ENCODE data around the gene STAT1.
"Not testable (repeated sequence)": the region's sequence is repeated elsewhere in the genome, so short reads cannot be mapped to it uniquely, and the experiment has no call there.

STAT1 gene

GRCh38 chr2:190996947-190997346, 17.0 kb downstream of the STAT1 start:
- H3K9me3 ChIP-seq (ENCODE audit: low read length) = no peaks in the 10 kb centered on the region
- H2AFZ ChIP-seq (ENCODE audit: low read depth, low read length) = no peak overlapping the region
- no peaks in the 10 kb centered on the region for H3K27me3 ChIP-seq (ENCODE audit: insufficient read depth, low read length)
- H3K4me3 ChIP-seq (ENCODE audit: low read length) = no peak overlapping the region
- H3K4me1 ChIP-seq (ENCODE audit: insufficient read depth, low read length) = no peaks in the 10 kb centered on the region
- peaks cover 89% of the 10 kb centered on the region for H3K36me3 ChIP-seq (ENCODE audit: insufficient read depth, low read length)

- no peaks in the 10 kb centered on the region for H3K27me3 ChIP-seq (ENCODE audit: insufficient read depth, low read length)
- H3K36me3 ChIP-seq (ENCODE audit: insufficient read depth, low read length) = peaks cover 86% of the 10 kb centered on the region
- no peak overlapping the region for H3K4me3 ChIP-seq (ENCODE audit: low read length)
These were observed 17.5 kb downstream of the STAT1 start for GRCh38 chr2:190996338-190996946.

GRCh38 chr2:190995315-190995714, 18.7 kb downstream of the STAT1 start:
- not testable (repeated sequence) for H3K27me3 ChIP-seq (ENCODE audit: insufficient read depth, low read length); H3K4me1 ChIP-seq (ENCODE audit: insufficient read depth, low read length); H3K9me3 ChIP-seq (ENCODE audit: low read length); H2AFZ ChIP-seq (ENCODE audit: low read depth, low read length); H3K4me3 ChIP-seq (ENCODE audit: low read length)
- peaks cover 88% of the 10 kb centered on the region for H3K36me3 ChIP-seq (ENCODE audit: insufficient read depth, low read length)

More at GRCh38 chr2:190996338-190996946, 17.5 kb downstream of the STAT1 start:
- Histone ChIP-seq H3K9me3 (ENCODE audit: low read length) (no peaks in the 10 kb centered on the region), H3K4me1 (ENCODE audit: insufficient read depth, low read length) (no peaks in the 10 kb centered on the region), H2AFZ (ENCODE audit: low read depth, low read length) (no peak overlapping the region)

- H2AFZ ChIP-seq (ENCODE audit: low read depth, low read length) = no peak overlapping the region
- H3K36me3 ChIP-seq (ENCODE audit: insufficient read depth, low read length) = peaks cover 87% of the 10 kb centered on the region
- no peaks in the 10 kb centered on the region for H3K4me1 ChIP-seq (ENCODE audit: insufficient read depth, low read length)
- H3K4me3 ChIP-seq (ENCODE audit: low read length) = no peak overlapping the region
- H3K9me3 ChIP-seq (ENCODE audit: low read length) = no peaks in the 10 kb centered on the region
- no peaks in the 10 kb centered on the region for H3K27me3 ChIP-seq (ENCODE audit: insufficient read depth, low read length)
These were observed 19.8 kb downstream of the STAT1 start for GRCh38 chr2:190994148-190994547.

GRCh38 chr2:190993292-190993643, 20.7 kb downstream of the STAT1 start:
- Histone ChIP-seq H2AFZ (ENCODE audit: low read depth, low read length) (no peak overlapping the region), H3K27me3 (ENCODE audit: insufficient read depth, low read length) (no peaks in the 10 kb centered on the region), H3K36me3 (ENCODE audit: insufficient read depth, low read length) (peaks cover 89% of the 10 kb centered on the region), H3K4me1 (ENCODE audit: insufficient read depth, low read length) (no peaks in the 10 kb centered on the region), H3K9me3 (ENCODE audit: low read length) (no peaks in the 10 kb centered on the region), H3K4me3 (ENCODE audit: low read length) (no peak overlapping the region)

GRCh38 chr2:190990132-190990531, 23.8 kb downstream of the STAT1 start:
- no peaks in the 10 kb centered on the region for H3K27me3 ChIP-seq (ENCODE audit: insufficient read depth, low read length)
- H3K9me3 ChIP-seq (ENCODE audit: low read length) = no peaks in the 10 kb centered on the region
- H3K4me1 ChIP-seq (ENCODE audit: insufficient read depth, low read length) = no peaks in the 10 kb centered on the region
- H3K4me3 ChIP-seq (ENCODE audit: low read length) = no peak overlapping the region
- peaks cover 83% of the 10 kb centered on the region for H3K36me3 ChIP-seq (ENCODE audit: insufficient read depth, low read length)
- no peak overlapping the region for H2AFZ ChIP-seq (ENCODE audit: low read depth, low read length)

- Histone ChIP-seq H3K4me3 (ENCODE audit: low read length) (no peak overlapping the region), H2AFZ (ENCODE audit: low read depth, low read length) (no peak overlapping the region), H3K36me3 (ENCODE audit: insufficient read depth, low read length) (peaks cover 86% of the 10 kb centered on the region), H3K4me1 (ENCODE audit: insufficient read depth, low read length) (no peaks in the 10 kb centered on the region), H3K9me3 (ENCODE audit: low read length) (no peaks in the 10 kb centered on the region), H3K27me3 (ENCODE audit: insufficient read depth, low read length) (no peaks in the 10 kb centered on the region)
These were observed 25.1 kb downstream of the STAT1 start for GRCh38 chr2:190988910-190989309.

- Histone ChIP-seq H2AFZ (ENCODE audit: low read depth, low read length) (no peak overlapping the region), H3K9me3 (ENCODE audit: low read length) (no peaks in the 10 kb centered on the region), H3K36me3 (ENCODE audit: insufficient read depth, low read length) (peaks cover 86% of the 10 kb centered on the region), H3K4me1 (ENCODE audit: insufficient read depth, low read length) (no peaks in the 10 kb centered on the region), H3K27me3 (ENCODE audit: insufficient read depth, low read length) (no peaks in the 10 kb centered on the region), H3K4me3 (ENCODE audit: low read length) (no peak overlapping the region)
These were observed 26.0 kb downstream of the STAT1 start for GRCh38 chr2:190987938-190988337.

GRCh38 chr2:190987116-190987515, 26.9 kb downstream of the STAT1 start:
- Histone ChIP-seq H3K4me1 (ENCODE audit: insufficient read depth, low read length) (no peaks in the 10 kb centered on the region), H3K9me3 (ENCODE audit: low read length) (no peaks in the 10 kb centered on the region), H3K27me3 (ENCODE audit: insufficient read depth, low read length) (no peaks in the 10 kb centered on the region), H2AFZ (ENCODE audit: low read depth, low read length) (no peak overlapping the region), H3K36me3 (ENCODE audit: insufficient read depth, low read length) (peaks cover 89% of the 10 kb centered on the region), H3K4me3 (ENCODE audit: low read length) (no peak overlapping the region)

- no peaks in the 10 kb centered on the region for H3K27me3 ChIP-seq (ENCODE audit: insufficient read depth, low read length)
- no peak overlapping the region for H3K4me3 ChIP-seq (ENCODE audit: low read length)
- H3K4me1 ChIP-seq (ENCODE audit: insufficient read depth, low read length) = no peaks in the 10 kb centered on the region
- no peak overlapping the region for H2AFZ ChIP-seq (ENCODE audit: low read depth, low read length)
- H3K9me3 ChIP-seq (ENCODE audit: low read length) = no peaks in the 10 kb centered on the region
- peaks cover 92% of the 10 kb centered on the region for H3K36me3 ChIP-seq (ENCODE audit: insufficient read depth, low read length)
These were observed 27.6 kb downstream of the STAT1 start for GRCh38 chr2:190986221-190986953.

GRCh38 chr2:190984595-190984994, 29.4 kb downstream of the STAT1 start:
- Histone ChIP-seq H3K9me3 (ENCODE audit: low read length) (no peaks in the 10 kb centered on the region), H3K27me3 (ENCODE audit: insufficient read depth, low read length) (no peaks in the 10 kb centered on the region), H3K4me3 (ENCODE audit: low read length) (no peak overlapping the region), H3K36me3 (ENCODE audit: insufficient read depth, low read length) (peaks cover 91% of the 10 kb centered on the region), H2AFZ (ENCODE audit: low read depth, low read length) (no peak overlapping the region), H3K4me1 (ENCODE audit: insufficient read depth, low read length) (no peaks in the 10 kb centered on the region)

- no peaks in the 10 kb centered on the region for H3K4me1 ChIP-seq (ENCODE audit: insufficient read depth, low read length)
- H3K9me3 ChIP-seq (ENCODE audit: low read length) = no peaks in the 10 kb centered on the region
- H3K4me3 ChIP-seq (ENCODE audit: low read length) = no peak overlapping the region
- H3K27me3 ChIP-seq (ENCODE audit: insufficient read depth, low read length) = no peaks in the 10 kb centered on the region
- peaks cover 97% of the 10 kb centered on the region for H3K36me3 ChIP-seq (ENCODE audit: insufficient read depth, low read length)
- H2AFZ ChIP-seq (ENCODE audit: low read depth, low read length) = no peak overlapping the region
These were observed 31.5 kb downstream of the STAT1 start for GRCh38 chr2:190982262-190983034.

- H3K4me1 ChIP-seq (ENCODE audit: insufficient read depth, low read length) = no peaks in the 10 kb centered on the region
- peaks cover 97% of the 10 kb centered on the region for H3K36me3 ChIP-seq (ENCODE audit: insufficient read depth, low read length)
- H3K27me3 ChIP-seq (ENCODE audit: insufficient read depth, low read length) = no peaks in the 10 kb centered on the region
- no peak overlapping the region for H2AFZ ChIP-seq (ENCODE audit: low read depth, low read length)
- H3K9me3 ChIP-seq (ENCODE audit: low read length) = no peaks in the 10 kb centered on the region
- no peak overlapping the region for H3K4me3 ChIP-seq (ENCODE audit: low read length)
These were observed 32.2 kb downstream of the STAT1 start for GRCh38 chr2:190981733-190982132.
